KOPT-K1 (cell line): Measurements from ENCODE around the gene DYRK3.
A peak's percentile ranks its signal among the peaks of the same experiment; 100 is the strongest.

Source experiments
- H3K27ac ChIP-seq: fragments of 200-600 bp; sonication (generic); 2 replicates; pipeline ENCODE4 v1.5.1; 2016; ENCODE audit warnings: antibody characterized with exemption, mild to moderate bottlenecking, low read depth, low read length; ENCODE audit not compliant: poor library complexity, severe bottlenecking
- H3K36me3 ChIP-seq: fragments of 200-600 bp; sonication (generic); 2 replicates; pipeline ENCODE4 v1.5.1; 2017; ENCODE audit warnings: antibody characterized with exemption, mild to moderate bottlenecking, low read length, moderate library complexity; ENCODE audit not compliant: insufficient read depth
- H3K9me3 ChIP-seq: fragments of 200-600 bp; sonication (generic); 2 replicates; pipeline ENCODE4 v1.5.1; 2017; ENCODE audit warnings: antibody characterized with exemption, low read length, mild to moderate bottlenecking; ENCODE audit not compliant: insufficient read depth, poor library complexity, severe bottlenecking

DYRK3 gene

DNA sequence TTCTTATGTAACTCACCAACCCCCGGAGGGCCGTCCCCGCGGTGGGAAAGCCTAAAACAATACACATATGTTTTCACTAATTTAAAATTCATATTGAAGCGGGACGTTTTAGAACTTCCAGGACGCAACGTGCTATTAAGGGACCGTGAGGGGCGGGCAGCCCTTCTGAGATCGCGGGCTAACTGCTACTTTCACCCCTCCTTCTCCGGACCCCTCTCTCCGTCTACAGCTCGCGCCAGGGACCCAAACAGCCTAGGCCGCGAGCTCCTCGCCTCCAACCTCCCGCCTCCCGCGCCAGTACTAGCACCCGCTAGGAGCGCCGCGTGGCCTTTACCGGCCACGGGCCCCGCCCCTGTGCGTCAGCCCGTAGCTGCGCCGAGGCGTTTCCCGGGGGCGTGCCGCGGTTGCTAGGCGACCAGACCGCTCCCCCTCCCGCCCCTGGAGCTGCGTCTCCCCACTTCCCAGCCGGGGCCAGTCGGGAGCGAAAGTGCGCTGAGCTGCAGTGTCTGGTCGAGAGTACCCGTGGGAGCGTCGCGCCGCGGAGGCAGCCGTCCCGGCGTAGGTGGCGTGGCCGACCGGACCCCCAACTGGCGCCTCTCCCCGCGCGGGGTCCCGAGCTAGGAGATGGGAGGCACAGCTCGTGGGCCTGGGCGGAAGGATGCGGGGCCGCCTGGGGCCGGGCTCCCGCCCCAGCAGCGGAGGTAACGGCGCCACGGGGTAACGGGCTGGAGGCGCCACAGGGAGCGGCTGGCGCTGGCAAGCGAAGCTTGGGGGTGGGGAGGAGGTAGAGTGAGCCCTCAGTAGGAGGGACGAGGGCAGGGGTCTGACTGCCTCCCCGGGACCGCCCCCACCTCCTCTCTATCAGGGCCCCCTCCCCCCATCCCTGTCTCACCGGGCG, at the start of gene DYRK3:
DYRK3 (plus strand) TSS at position 457 of the 898 bp plus-strand sequence; CDS start at position 625, 168 bp downstream.
- Histone ChIP-seq H3K36me3 (peaks cover 22% of the 10 kb centered on the region), H3K9me3 (no peaks in the 10 kb centered on the region), H3K27ac (peak within 1 kb of the TSS; percentile 68)

DNA sequence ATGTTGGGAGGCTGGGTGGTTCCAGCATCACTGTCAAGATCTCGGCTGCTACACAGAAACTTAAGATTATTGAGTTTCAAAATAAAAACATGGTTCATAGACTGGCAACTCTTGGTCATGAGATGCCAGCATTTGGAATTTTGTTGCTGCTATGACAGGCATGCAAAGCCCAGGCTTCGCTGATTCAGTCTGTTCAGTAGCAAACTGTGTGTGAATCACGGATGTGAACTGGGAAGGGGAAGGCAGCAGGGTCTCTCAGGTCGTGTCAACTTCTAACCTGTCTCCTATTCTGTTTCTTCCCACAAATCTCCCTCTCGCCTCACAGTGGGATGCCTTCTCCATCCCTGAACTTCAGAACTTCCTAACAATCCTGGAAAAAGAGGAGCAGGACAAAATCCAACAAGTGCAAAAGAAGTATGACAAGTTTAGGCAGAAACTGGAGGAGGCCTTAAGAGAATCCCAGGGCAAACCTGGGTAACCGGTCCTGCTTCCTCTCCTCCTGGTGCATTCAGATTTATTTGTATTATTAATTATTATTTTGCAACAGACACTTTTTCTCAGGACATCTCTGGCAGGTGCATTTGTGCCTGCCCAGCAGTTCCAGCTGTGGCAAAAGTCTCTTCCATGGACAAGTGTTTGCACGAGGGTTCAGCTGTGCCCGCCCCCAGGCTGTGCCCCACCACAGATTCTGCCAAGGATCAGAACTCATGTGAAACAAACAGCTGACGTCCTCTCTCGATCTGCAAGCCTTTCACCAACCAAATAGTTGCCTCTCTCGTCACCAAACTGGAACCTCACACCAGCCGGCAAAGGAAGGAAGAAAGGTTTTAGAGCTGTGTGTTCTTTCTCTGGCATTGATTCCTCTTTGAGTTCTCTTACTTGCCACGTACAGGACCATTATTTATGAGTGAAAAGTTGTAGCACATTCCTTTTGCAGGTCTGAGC, 48.6 kb upstream of the DYRK3 start:
- H3K27ac ChIP-seq = no peak overlapping the region
- no peaks in the 10 kb centered on the region for H3K9me3 ChIP-seq
- peaks cover 100% of the 10 kb centered on the region for H3K36me3 ChIP-seq

- peaks cover 100% of the 10 kb centered on the region for H3K36me3 ChIP-seq
- no peaks in the 10 kb centered on the region for H3K9me3 ChIP-seq
- H3K27ac ChIP-seq = no peak overlapping the region
Measured at GRCh38 chr1:206587904-206588303, 47.4 kb upstream of the DYRK3 start.

DNA sequence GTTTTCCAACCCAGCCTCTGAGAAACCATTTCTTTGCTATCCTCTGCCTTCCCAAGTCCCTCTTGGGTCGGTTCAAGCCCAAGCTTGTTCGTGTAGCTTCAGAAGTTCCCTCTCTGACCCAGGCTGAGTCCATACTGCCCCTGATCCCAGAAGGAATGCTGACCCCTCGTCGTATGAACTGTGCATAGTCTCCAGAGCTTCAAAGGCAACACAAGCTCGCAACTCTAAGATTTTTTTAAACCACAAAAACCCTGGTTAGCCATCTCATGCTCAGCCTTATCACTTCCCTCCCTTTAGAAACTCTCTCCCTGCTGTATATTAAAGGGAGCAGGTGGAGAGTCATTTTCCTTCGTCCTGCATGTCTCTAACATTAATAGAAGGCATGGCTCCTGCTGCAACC, 46.8 kb upstream of the DYRK3 start:
- H3K27ac ChIP-seq = no peak overlapping the region
- H3K36me3 ChIP-seq = peaks cover 100% of the 10 kb centered on the region
- H3K9me3 ChIP-seq = no peaks in the 10 kb centered on the region

- Histone ChIP-seq H3K27ac (no peak overlapping the region), H3K36me3 (peaks cover 100% of the 10 kb centered on the region)
Measured at GRCh38 chr1:206589206-206589605, 46.1 kb upstream of the DYRK3 start.

GRCh38 chr1:206590025-206590758, 45.1 kb upstream of the DYRK3 start:
- Histone ChIP-seq H3K36me3 (peaks cover 100% of the 10 kb centered on the region), H3K9me3 (no peaks in the 10 kb centered on the region), H3K27ac (no peak overlapping the region)

More at GRCh38 chr1:206589206-206589605, 46.1 kb upstream of the DYRK3 start:
- H3K9me3 ChIP-seq = no peaks in the 10 kb centered on the region

DNA sequence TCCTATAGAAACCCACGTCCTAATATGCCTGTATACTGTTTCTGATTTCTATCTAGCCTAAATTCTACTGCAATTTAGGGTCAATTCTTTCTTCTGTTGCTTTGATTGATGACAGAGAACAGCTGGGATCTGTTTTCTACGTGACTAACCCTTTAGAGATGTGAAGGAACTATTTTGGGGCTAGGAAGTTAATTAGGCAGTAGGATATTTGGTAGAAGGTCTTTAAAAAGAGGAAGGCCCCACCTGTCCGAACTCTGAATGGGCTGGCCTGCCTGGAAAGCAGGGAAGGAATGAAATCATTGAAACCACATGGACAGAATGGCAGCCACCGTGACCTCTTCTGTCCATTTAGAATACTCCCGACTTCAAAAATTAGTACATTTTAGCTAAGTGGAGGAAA, 44.1 kb upstream of the DYRK3 start:
- no peaks in the 10 kb centered on the region for H3K9me3 ChIP-seq
- H3K27ac ChIP-seq = no peak overlapping the region
- peaks cover 100% of the 10 kb centered on the region for H3K36me3 ChIP-seq

GRCh38 chr1:206591696-206592095, 43.6 kb upstream of the DYRK3 start:
- no peak overlapping the region for H3K27ac ChIP-seq
- H3K9me3 ChIP-seq = no peaks in the 10 kb centered on the region
- H3K36me3 ChIP-seq = peaks cover 100% of the 10 kb centered on the region

DNA sequence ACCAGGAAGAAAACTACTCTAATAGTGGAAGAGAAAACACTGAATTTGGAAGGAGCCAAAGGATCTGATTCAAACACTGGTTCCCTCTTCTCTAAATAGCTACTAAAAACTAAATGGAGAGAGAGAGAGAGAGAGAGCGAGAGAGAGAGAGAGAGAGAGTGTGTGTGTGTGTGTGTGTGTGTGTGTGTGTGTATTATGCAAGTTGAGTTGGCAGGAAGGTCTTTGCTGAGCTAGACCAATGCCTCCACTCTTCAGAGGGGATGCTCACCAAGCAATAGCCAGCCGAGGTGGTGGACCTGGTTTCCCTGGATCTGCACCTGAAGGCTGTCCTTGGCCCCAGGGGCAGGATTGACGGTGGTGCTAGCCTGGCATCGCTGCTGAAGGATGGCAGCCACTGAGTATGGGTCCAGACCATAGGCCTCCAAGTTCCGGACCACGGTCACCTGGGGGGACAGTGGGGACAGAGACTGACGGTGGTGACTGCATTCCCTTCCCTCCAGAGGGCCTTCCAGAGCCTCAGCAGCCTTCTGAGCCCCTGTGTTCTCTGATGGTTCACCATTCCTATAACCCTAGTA, 41.9 kb upstream of the DYRK3 start:
- H3K36me3 ChIP-seq = peaks cover 97% of the 10 kb centered on the region
- H3K9me3 ChIP-seq = no peaks in the 10 kb centered on the region
- no peak overlapping the region for H3K27ac ChIP-seq

DNA sequence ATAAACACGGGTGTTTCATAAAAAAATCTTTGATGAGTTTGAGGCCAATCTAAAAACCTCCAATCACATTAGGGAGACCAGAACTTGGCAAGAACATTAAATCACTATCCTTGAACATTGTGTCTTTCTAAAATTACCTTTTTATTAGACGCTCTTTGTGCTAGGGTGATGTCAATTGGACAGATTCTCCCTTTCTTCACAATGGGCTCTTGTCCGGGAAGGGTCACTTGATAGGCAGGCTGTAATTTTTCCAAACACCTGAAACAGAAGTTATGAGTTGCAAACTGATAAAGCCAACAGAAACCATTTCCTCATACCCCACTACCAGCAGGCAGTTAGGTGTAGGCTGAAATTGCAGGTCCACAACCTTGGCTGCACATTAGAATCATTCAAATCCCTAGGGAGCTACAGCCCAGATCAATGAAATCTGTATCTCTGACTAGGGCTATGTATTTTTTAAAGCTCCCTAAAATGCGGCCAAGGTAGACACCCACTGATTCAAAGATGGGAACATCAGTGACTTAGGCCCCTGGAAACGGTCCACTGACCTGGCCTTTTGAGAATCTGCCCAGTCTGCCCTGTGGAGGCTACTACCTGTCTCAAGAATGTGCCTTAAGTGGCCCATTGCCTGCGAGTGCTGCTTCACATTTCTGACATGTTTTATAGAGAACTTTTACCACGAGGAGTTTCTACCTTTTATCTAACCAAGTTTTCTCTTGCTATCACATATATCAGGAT, 39.6 kb upstream of the DYRK3 start:
- no peak overlapping the region for H3K27ac ChIP-seq
- H3K9me3 ChIP-seq = no peaks in the 10 kb centered on the region
- H3K36me3 ChIP-seq = peaks cover 96% of the 10 kb centered on the region

DNA sequence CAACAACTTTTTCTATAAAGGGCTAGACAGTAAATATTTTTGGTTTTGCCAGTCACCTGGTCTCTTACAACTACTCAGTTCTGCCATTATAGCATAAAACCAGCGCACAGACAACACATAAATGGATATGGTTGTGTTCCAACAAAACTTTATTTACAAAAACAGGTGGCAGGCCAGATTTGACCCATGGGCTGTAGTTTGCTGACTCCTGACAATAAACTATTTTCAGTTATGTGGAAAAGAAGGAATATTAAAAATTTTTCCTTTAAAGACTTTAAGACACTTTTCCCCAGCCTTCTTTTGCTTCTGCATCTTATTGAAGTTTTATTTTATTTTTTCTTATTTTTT, 39.0 kb upstream of the DYRK3 start:
- Histone ChIP-seq H3K36me3 (peaks cover 96% of the 10 kb centered on the region), H3K27ac (no peak overlapping the region), H3K9me3 (no peaks in the 10 kb centered on the region)

DNA sequence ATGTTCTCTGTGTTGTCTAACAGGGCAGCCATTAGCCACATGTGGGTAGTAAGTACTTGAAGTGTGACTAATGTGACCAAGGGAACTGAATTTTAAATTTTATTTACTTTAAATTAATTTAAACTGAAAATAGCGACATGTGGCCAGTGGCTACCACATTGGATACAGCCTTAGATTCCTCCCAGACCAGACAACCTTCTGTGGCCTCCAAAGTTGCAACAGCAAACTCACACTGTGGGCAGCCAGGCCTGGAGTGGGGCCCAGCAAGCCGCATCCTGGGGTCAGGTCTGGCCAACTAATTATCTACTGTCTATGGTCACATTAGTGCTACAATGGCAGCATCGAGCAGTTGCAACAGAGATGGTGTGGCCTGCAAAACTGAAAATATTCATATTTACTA, 34.8 kb upstream of the DYRK3 start:
- no peak overlapping the region for H3K27ac ChIP-seq
- H3K36me3 ChIP-seq = peaks cover 93% of the 10 kb centered on the region
- no peaks in the 10 kb centered on the region for H3K9me3 ChIP-seq

- no peaks in the 10 kb centered on the region for H3K9me3 ChIP-seq
- H3K27ac ChIP-seq = no peak overlapping the region
- peaks cover 84% of the 10 kb centered on the region for H3K36me3 ChIP-seq
Measured at GRCh38 chr1:206604861-206605260, 30.5 kb upstream of the DYRK3 start.

DNA sequence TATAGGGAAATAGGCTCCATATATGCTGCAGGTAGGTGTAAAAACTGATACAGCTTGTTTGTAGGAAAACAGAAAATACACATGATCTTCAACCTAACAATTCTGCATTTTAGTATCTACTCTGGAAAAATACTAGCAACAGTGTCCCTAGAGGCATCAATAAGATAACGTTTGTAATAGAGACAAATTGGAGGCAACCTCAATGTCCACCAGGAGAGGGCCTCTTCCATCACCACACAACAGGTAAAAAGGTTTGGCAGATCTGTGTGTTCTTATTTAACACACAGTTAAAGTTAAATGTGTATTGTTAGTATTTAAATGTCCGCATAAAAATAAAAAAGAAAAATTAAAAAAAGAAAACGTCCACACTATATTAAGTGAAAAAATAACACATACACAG, 28.5 kb upstream of the DYRK3 start:
- H3K9me3 ChIP-seq = no peaks in the 10 kb centered on the region
- H3K36me3 ChIP-seq = peaks cover 70% of the 10 kb centered on the region
- H3K27ac ChIP-seq = no peak overlapping the region
